ENCODE measurements around the gene FAM13A. TPM values are rescaled to one million over a fixed set of nuclear protein-coding genes. Genes with fewer than 3 reads are reported as not detected.

Gene FAM13A
- polyA plus RNA-seq, 1 of the 3 experiments (the other 2 are of a cell fraction): 0.67 TPM

GRCh38 chr4:88813013-88813412, 244.0 kb downstream of the FAM13A start:
- Histone ChIP-seq H2AFZ (ENCODE audit: low read depth) (no peak overlapping the region), H3F3A (replicated peaks; ENCODE audit: insufficient read depth) (no peaks in the 10 kb centered on the region), H3K27me3 (ENCODE audit: insufficient read depth) (no peaks in the 10 kb centered on the region), H3K4me1 (ENCODE audit: control insufficient read depth in 1 of 2, insufficient read depth in 2 of 2, low read depth in 1 of 2, low read length in 1 of 2) (peaks cover 0 to 3% of the 10 kb centered on the region in 2 experiments; a peak in 3 of 4 replicates), H4K20me1 (ENCODE audit: insufficient read depth) (no peaks in the 10 kb centered on the region), H3K27ac (ENCODE audit: low read depth in 2 of 2, low read length in 1 of 2) (no peak overlapping the region), H3K36me3 (replicated peaks in 1 of 2; ENCODE audit: control insufficient read depth in 1 of 2, insufficient read depth in 2 of 2, low read length in 1 of 2) (no peaks in the 10 kb centered on the region), H3K9me3 (no peaks in the 10 kb centered on the region), H3K9me2 (no peaks in the 10 kb centered on the region), H3K4me3 (ENCODE audit: low read depth in 2 of 2, low read length in 1 of 2) (no peak overlapping the region), H3K79me2 (ENCODE audit: insufficient read depth) (no peaks in the 10 kb centered on the region), H3K9ac (no peak overlapping the region), H3K4me2 (no peak overlapping the region)
- ChIA-PET POLR2A (no interaction called here), CTCF (interaction anchor here (0.7 to 0.9 kb wide), 2 partner anchors 55 to 211 kb away, joined by 3 to 4 read pairs; no protein-coding TSS in a partner anchor)
- WGBS (ENCODE audit: low lambda C conversion rate): 85% methylated on average over 4 of the region's 4 CpGs
- TF ChIP-seq POLR2AphosphoS5 (IDR thresholded peaks at IDR 0.05; ENCODE audit: low read depth, low read length) (no peak), IRF3 (IDR thresholded peaks at IDR 0.05; ENCODE audit: low read depth, low read length) (no peak), TCF12 (IDR thresholded peaks at IDR 0.05) (no peak), USF2 (IDR thresholded peaks at IDR 0.05; ENCODE audit: borderline replicate concordance, low read depth, low read length) (no peak), GABPA (IDR thresholded peaks at IDR 0.05; ENCODE audit: low read depth) (no peak), NRF1 (IDR thresholded peaks at IDR 0.05; ENCODE audit: low read depth, low read length) (no peak), REST (IDR thresholded peaks at IDR 0.05; ENCODE audit: low read depth, low read length) (no peak), JUND (IDR thresholded peaks at IDR 0.05) (no peak), RCOR1 (IDR thresholded peaks at IDR 0.05; ENCODE audit: low read length) (no peak), RXRA (IDR thresholded peaks at IDR 0.05; ENCODE audit: borderline replicate concordance, low read depth) (no peak), SMC3 (IDR thresholded peaks at IDR 0.05; ENCODE audit: low read depth, low read length) (no peak), EP300 (IDR thresholded peaks at IDR 0.05; ENCODE audit: borderline replicate concordance in 1 of 2, low read depth in 1 of 2, low read length in 1 of 2) (no peak), TAF1 (IDR thresholded peaks at IDR 0.05; ENCODE audit: borderline replicate concordance, low read depth, low read length) (no peak), YY1 (IDR thresholded peaks at IDR 0.05; ENCODE audit: low read depth) (no peak), RFX5 (IDR thresholded peaks at IDR 0.05; ENCODE audit: low read length) (no peak), PBX3 (IDR thresholded peaks at IDR 0.05) (no peak), NFIC (IDR thresholded peaks at IDR 0.05; ENCODE audit: borderline replicate concordance) (no peak), FOXM1 (IDR thresholded peaks at IDR 0.05; ENCODE audit: low read depth) (no peak)
- no peak for DNase-seq
